ENCODE results near the gene GPAT2.
"Not testable (repeated sequence)": the region's sequence is repeated elsewhere in the genome, so short reads cannot be mapped to it uniquely, and the experiment has no call there.

Gene GPAT2

GRCh38 chr2:96023701-96024100 is 11.0 kb downstream of the GPAT2 start:
- DNase-seq, result not testable (repeated sequence)

DNA sequence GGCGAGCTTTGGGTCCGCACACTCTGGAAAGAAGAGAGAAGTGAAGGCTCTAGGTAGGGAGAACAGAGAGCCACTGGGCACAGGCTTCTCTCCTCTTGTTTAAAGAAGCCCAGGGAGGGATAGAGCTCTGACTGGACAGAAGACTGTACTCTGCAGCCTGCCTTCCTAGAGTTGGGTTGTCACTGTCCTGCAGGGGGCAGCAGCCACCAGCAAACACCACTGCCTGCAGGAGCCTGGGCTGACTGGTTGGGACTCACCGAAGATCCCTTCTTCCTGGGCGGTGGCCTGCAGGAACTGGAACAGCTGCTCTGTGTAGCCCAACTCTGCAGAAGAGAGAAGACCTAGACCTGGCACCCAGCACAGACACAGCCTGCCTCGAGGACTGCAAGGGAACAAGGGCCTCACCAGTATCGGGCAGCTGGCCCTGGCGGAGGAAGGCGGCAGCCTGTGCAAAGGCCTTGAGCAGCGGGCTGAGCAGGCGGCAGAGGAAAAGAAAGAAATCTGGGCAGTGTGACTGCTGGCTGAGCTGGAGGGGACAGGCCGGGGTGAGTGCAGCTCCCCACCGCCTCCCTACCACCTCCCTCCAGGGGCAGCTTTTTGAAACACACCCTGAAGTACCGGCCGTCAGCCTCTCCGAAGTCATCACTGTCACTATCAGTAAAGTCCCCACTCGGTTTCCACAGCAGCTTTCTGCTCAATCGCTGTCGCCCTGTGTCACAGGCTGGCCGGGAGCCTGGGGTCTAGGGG is 11.8 kb downstream of the GPAT2 start:
- DNase-seq, result not testable (repeated sequence)

- DNase-seq, result not testable (repeated sequence)
Measured at GRCh38 chr2:96022126-96022525, 12.6 kb downstream of the GPAT2 start.

GRCh38 chr2:96021142-96021541 is 13.6 kb downstream of the GPAT2 start:
- not testable (repeated sequence) for DNase-seq

- DNase-seq, result not testable (repeated sequence)
Measured at GRCh38 chr2:96019909-96020590, 14.7 kb downstream of the GPAT2 start.

GRCh38 chr2:96016321-96016720 is 18.4 kb downstream of the GPAT2 start:
- not testable (repeated sequence) for DNase-seq

- DNase-seq, result not testable (repeated sequence)
Measured at GRCh38 chr2:96012792-96013264, 21.9 kb downstream of the GPAT2 start.

GRCh38 chr2:96012086-96012791 is 22.5 kb downstream of the GPAT2 start:
- not testable (repeated sequence) for DNase-seq

- DNase-seq, result not testable (repeated sequence)
Measured at GRCh38 chr2:96011129-96011455, 23.6 kb downstream of the GPAT2 start.

- not testable (repeated sequence) for DNase-seq
Measured at GRCh38 chr2:96010320-96011128, 24.2 kb downstream of the GPAT2 start.

GRCh38 chr2:96009833-96010232 is 24.9 kb downstream of the GPAT2 start:
- DNase-seq, result not testable (repeated sequence)

DNA sequence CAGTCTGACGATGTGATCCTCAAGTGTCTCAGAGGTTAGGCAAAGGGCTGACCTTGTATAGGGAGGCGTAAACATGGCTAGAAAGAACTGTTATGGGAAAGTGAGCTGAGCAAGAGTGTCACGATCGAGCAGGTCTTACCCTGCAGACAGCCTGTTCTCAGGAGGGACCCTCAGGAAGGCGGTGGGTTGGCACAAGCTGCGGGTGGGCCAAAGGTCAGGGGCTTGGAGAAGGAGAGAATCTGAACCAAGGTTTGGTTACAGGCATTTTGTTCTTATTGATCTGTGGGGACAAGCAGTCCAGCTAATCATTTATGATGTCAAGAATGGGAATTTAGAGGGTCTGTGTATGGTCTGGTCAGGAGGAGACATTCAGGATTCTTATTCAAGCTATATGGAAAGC is 26.7 kb downstream of the GPAT2 start:
- not testable (repeated sequence) for DNase-seq

DNA sequence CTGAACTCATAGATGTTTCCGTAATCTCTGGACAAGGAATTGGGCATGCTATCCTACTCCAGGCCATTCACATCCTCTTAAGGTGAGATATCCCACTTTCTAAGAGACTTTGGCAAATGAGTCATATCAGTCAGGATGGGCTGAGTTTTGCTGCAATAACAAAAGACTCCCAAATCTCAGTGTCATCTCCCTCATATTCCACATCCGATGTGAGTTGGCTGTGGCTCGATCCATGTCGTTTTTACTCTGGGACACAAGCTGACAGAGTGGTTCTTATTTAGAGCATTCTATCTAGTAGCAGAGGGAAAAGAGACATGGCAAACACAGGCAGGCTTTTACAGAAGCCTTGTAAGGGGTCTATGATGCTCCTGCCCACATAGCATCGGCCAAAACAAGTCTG is 28.5 kb downstream of the GPAT2 start:
- not testable (repeated sequence) for DNase-seq

DNA sequence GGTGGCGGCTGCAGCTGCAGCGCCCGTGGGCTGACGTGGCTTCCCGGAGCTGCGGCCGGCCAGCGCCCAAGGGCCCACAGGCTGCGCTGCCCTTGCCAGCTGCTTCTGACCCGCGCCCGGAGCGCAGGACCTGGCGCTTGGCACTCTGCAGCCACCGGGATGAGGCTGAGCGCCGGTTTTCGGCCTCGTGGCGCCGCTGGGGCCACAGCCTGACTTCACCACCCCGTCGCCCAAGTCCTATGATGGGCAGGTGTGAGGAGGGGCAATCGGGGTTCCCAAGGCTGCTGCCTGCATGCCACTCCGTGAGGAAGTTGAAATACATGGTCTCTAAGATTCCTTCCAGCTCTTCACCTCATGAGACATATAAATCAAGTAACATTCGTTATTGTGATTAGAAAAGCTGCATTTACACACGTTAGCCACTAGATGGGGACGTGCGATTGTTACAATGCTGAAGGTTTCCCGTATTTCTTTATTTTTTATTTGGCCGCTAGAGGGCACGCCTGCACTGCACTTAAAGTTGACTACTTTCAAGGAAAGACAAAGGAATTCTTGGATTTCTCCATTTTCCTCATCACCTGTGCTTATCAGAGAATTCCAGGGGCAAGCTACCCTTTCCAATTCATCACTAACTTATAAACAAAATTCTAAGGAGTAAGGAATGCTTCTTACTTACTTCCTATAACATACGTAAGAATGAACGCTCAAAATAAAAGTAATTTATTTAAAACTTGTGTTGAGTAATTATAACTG is 42.0 kb downstream of the GPAT2 start:
- DNase-seq, result not testable (repeated sequence)

- not testable (repeated sequence) for DNase-seq
Measured at GRCh38 chr2:95992102-95992501, 42.6 kb downstream of the GPAT2 start.

DNA sequence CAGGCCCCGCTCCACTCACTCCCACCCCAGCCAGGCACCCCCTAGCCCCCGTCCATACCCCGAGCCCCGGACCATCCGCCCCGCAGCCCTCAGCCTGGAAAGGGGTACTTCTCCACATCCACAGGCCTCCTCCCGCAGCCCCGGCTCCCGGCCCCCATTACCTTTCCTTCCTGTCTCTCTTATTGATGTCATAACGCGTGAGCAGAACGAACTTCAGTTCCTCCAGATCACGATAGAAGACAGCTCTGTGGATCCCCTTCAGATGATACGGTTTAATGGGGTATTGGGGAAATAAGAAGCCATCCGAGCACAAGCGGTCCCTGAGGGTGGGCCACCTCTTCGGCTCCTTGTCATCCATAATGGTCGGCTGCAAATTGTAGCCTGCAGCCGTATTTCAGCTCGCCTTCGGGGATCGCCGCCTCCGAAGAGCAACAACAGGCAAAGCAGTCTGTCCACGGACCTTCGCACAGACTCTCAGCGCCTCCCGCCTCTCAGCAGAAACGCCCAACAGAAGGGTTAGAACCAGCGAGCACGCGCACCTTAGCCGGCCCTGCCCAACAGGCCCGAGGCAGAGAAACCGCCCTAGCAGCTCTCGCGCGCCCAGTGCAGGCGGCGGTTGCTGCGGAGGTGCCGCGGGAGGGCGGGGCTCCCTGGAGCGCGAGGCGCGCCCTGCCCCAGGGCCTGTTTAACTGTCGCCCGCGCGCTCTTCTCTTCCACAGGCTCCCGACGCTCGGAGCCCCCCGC is 43.2 kb downstream of the GPAT2 start, which contains the start of gene ANKRD36C:
ANKRD36C (minus strand) TSS at position 474 of the 744 bp plus-strand sequence; CDS start at position 358, 116 bp downstream.
- DNase-seq, result not testable (repeated sequence)

DNA sequence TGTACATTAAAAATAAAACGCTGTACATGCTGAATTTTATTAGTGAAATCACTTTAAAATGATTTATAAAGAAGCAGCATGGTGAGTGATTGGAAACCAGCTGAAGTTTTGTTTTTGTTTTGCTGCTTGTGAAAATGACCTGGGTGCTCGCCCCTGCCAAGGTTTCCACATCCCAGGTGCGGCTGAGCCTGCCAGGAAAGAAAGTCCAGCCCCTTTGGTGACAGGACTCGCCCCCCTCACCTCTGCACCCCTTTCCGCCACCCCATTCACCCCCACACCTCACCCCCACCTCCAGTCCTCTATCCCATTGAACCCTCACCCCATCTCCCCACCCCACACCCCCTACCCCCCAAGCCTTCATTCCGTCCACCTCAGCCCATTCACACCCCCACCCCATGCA is 43.8 kb downstream of the GPAT2 start:
- not testable (repeated sequence) for DNase-seq
